Stimulated activated CD8-positive, alpha-beta memory T cell treated with anti-CD3 and anti-CD28 coated beads, Interleukin-4, amount 100 ng/mL, for 24 hours (primary cell): ENCODE results near the gene PGBD5.
"Not testable (repeated sequence)": the region's sequence is repeated elsewhere in the genome, so short reads cannot be mapped to it uniquely, and the experiment has no call there.

ENCODE experiments used
- DNase-seq: peaks from one replicate; pipeline ENCODE4 v3.0.0-alpha.2; 2020; ENCODE audit warnings: low read depth

PGBD5 gene

GRCh38 chr1:230425252-230426091 is 660 bp downstream of the PGBD5 start:
- DNase-seq, result no peak

DNA sequence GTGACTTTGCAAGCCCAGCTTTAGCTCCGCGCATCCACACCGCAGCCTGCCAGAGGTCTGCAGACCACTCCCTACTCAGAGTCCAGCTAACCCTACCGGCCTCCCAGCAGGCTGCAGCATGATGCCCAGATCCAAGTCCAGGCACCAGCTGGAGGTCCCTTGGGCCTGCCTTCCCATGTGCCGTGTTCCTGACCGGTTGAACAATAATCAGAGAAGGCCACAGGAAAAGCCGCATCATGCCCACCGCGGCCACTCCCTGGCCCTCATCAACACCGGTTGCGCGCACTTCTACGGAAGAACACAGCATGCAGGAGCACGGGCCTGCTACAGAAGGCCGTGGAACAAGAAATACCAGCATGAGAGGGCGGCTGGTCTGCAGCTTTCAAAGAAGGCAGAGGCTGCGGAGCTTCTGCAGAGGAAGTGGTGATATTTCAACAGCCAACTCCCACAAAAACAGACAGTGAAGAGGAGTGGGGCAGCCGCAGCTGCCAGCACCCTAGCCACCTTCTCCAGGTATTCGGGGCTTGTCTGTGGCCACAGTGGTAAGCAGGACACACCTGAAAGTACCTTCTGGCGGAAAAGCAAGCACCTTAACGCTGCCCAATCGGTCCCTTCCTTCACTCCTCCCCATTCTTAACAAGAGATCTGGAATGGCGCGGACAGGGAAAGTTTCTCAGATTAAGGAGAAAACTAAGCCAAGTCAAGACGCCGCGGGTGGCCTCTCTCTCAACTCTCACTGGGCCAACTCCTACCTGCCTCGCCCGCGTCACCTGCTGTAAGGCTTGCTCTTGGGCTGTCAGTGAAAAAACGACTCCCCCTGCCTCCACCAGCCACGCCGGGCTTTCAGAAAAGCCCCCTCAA is 1.5 kb downstream of the PGBD5 start:
- DNase-seq, result no peak

GRCh38 chr1:230423951-230424350 is 2.2 kb downstream of the PGBD5 start:
- DNase-seq, result no peak

- no peak for DNase-seq
Observed at GRCh38 chr1:230423261-230423660, 2.9 kb downstream of the PGBD5 start.

GRCh38 chr1:230422221-230422981 is 3.7 kb downstream of the PGBD5 start:
- no peak for DNase-seq

DNA sequence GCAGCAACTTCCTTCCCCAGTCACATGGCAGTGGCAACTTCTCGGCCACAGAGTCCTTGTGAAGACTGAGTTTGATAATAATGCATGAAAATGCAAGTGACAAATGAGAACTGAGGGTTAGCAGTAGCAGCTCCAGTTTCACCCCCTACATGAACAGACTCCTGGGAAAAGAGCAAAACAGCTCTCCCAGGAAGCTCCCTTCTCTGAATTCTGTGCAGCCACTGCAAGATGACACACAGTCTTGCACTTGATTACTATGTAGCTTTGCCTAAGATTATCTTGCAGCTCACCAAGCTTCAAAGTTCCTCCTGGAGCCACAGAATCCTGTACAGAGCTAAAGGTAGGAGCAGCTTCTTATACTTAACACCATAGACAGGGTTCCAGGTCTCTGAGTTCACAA is 4.7 kb downstream of the PGBD5 start:
- DNase-seq, result no peak

DNA sequence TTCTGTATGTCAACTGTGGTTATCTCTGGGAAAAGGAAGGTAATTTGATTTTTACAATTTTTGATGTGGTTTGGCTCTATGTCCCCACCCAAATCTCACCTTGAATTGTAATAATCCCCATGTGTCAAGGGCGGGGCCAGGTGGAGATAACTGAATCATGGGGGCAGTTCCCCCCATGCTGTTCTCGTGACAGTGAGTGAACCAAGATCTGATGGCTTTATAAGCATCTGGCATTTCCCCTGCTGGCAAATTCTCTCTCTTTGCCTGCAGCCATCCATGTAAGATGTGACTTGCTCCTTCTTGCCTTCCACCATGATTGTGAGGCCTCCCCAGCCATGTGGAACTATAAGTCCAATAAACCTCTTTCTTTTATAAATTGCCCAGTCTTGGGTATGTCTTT is 5.8 kb downstream of the PGBD5 start:
- DNase-seq, result not testable (repeated sequence)

- DNase-seq, result no peak
Observed at GRCh38 chr1:230416430-230416829, 9.7 kb downstream of the PGBD5 start.

DNA sequence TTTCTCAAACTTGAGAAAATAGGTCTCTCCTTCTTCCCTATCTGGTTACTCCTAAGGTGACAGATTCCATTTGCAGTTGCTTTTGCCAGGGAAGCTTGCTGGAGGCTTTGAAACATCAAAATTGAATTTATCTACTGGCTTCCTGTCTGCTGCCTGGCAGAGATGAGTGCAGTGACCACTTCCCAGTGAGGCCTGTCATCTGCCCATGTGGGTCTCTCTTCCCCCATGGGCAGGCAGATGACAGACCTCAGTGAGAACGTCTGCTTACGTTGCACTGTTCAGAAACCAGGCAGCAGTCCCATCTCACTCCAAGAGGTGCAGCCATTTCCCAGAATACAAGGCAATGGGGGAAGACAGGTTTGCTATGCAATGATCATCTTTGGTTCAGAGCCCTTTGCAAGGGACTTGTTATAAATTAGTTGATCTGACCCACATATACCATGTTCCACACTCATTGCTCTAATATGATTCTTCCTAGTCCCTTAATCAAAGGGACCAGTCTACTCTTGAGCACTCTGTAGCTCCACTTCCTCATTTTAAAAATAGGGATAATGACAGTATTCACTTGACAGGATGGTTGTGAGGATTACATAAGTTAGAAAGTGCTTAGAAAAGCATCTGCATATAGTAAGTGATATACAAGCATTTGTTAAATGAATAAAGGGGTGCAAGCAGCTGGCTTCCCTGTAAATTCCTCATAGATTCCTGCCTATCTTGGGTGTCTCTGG is 10.6 kb downstream of the PGBD5 start:
- DNase-seq, result no peak

GRCh38 chr1:230414694-230415093 is 11.4 kb downstream of the PGBD5 start:
- DNase-seq, result no peak

GRCh38 chr1:230414102-230414501 is 12.0 kb downstream of the PGBD5 start:
- DNase-seq, result no peak

DNA sequence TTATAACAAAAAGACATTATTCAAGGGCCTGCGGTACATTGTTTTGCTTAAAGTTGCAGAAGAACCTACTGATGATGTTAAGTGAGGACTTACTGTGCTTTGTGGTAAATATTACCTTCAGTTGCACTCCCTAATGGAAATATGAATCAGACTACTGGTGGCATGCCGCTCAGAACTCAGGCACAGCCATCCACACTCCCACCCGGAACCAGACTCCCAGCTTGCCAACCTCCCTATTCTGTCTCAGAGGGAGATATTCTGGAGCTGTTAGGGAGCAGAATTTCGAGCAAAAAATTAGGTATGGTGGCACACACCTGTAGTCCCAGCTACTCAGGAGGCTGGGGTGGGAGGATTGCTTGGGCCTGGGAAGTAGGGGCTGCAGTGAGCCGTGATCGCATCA is 13.1 kb downstream of the PGBD5 start:
- DNase-seq, result no peak

DNA sequence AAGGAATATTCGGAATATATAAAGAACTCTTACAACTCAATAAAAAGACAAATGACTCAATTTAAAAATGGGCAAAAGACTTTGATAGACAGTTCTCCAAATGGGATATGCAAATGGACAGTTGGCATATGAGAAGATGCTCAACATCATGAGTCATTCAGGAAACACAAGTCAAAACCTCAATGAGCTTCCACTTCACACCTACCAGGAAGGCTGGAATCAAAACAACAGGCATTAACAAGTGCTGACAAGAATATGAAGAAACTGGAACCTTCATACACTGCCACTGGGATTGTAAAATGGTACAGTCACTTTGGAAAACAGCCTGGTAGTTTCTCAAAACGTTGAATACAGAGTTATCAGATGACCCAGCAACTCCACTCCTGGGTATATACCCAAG is 17.2 kb downstream of the PGBD5 start:
- DNase-seq, result no peak

- DNase-seq, result no peak
Observed at GRCh38 chr1:230407351-230407750, 18.8 kb downstream of the PGBD5 start.

DNA sequence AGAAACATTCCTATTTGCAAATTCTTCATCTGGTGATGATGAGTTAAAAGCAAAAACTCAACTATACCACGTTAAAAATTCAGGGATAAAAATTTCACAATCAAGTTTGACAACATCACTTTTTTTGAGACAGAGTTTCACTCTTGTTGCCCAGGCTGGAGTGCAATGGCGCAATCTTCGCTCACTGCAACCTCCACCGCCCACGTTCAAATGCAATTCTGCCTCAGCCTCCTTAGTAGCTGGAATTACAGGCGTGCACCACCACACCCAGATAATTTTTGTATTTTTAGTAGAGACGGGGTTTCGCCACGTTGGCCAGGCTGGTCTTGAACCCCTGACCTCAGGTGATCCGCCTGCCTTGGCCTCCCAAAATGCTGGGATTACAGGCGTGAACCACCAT is 19.4 kb downstream of the PGBD5 start:
- DNase-seq, result not testable (repeated sequence)

DNA sequence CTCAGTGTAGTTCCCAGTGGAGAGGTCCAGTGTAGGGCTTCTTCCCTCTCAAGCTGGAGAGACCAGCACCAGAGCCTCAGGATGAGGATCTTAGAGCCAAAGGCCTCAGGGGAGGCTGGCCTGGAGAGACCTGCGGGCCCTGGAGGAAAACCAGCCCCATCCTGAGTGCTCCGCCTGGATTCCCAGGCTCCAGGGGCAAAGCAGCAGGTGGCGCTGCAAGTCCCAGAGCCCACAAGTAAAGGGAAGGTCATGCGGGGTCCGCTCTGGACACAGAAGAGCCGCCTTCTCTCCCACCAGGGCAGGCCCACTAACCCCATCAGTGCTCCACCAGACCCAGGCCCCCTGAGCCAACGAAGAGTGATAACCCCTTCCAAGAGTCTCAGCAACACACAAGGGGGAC is 22.7 kb downstream of the PGBD5 start:
- DNase-seq, result no peak

GRCh38 chr1:230401763-230402294 is 24.3 kb downstream of the PGBD5 start:
- no peak for DNase-seq

DNA sequence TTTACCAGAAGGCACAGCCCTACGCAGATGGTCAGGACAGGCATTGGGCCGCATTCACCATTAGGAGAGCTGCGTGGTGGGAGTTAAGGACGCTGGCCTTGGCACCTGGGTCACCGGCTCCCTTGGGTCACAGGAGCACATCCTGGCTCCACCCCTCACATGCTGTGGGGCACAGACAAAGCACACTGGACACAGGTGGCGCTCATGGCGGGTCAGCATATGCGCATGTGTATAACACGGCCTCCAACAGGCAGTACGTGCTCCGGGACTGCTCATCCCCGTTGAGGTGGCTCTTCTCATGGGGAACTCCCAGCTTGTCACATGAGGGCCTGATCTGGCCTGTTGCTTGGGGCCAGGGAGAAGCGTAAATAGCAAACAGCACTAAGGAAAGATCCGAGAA is 25.0 kb downstream of the PGBD5 start:
- no peak for DNase-seq

DNA sequence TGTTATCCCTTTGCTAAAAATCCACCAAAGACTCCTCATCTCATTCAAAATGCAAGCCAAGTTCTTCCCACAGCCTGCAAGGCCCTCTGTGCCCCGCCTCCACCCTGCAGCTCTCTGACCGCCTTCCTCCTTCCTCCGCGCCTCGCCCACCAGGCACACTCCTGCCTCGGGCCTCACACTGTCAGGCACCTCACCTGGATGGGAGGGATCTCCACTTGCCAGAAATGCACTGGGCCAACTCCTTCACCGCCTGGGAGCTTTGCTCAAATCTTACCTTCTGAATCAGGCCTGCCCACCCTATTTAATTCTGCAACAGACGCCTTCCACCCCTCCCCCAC is 26.2 kb downstream of the PGBD5 start:
- no peak for DNase-seq

GRCh38 chr1:230399321-230400006 is 26.7 kb downstream of the PGBD5 start:
- no peak for DNase-seq

DNA sequence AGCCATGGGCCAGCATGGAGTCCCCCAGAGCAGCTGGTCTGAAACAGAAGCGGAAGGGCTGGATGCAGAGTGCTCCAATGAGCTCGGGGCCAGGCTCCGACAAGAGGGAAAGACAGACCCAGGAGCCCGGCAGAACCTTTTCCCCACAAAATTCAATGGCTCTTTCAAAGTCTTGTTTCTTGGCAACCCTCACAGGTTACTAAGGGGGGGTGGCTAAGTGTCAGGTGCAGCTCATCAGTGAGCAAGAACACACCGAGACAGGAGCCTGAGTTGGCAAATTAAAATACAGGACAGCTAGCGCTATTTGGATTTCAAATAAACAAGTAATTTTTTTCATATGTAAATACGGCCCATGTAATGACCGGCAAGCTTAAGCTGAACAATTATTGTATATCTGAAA is 27.3 kb downstream of the PGBD5 start:
- DNase-seq, result no peak
